OCI-LY1 (cell line): ENCODE measurements around the gene DGKG.

Experiments
- CTCF ChIP-seq: fragments of 200-600 bp; sonication (generic), shearing (Covaris generic); IDR thresholded peaks from 2 replicates; pipeline ENCODE4 v1.5.1; 2017; ENCODE audit warnings: mild to moderate bottlenecking, antibody characterized with exemption, low read length, moderate library complexity, mixed read lengths
- EZH2 ChIP-seq: fragments of 200-600 bp; sonication (generic), shearing (Covaris generic); IDR thresholded peaks from 2 replicates; pipeline ENCODE4 v1.8.0; 2017; ENCODE audit warnings: borderline replicate concordance, mixed run types, mild to moderate bottlenecking, antibody characterized with exemption, low read length, moderate library complexity, mixed read lengths

GRCh38 chr3:186176373-186176990, 185.6 kb downstream of the DGKG start:
- TF ChIP-seq CTCF (no peak), EZH2 (no peak)
